Mesothelial cell of epicardium (in vitro differentiated cells): Measurements from ENCODE around the gene B3GALT2. TPM values are rescaled to one million over a fixed set of nuclear protein-coding genes. Genes with fewer than 3 reads are reported as not detected.

Experiments used
- DNase-seq, 2 experiments: peaks; one replicate each; pipeline ENCODE4 v3.0.0; 2021; ENCODE audit warnings: low spot score in 2 of 2; ENCODE audit not compliant: unreplicated experiment in 2 of 2
- H3K27ac Mint-ChIP-seq: 2 replicates; pipeline ENCODE4 v1.8.0; 2021; ENCODE audit warnings: mixed read lengths
- H3K27me3 Mint-ChIP-seq: 2 replicates; pipeline ENCODE4 v1.8.0; 2021; ENCODE audit warnings: low read depth, mixed read lengths
- H3K36me3 Mint-ChIP-seq: 2 replicates; pipeline ENCODE4 v1.8.0; 2021; ENCODE audit warnings: mixed read lengths
- H3K4me1 Mint-ChIP-seq: 2 replicates; pipeline ENCODE4 v1.8.0; 2021; ENCODE audit warnings: mixed read lengths
- H3K4me3 Mint-ChIP-seq: 2 replicates; pipeline ENCODE4 v1.8.0; 2021; ENCODE audit warnings: mild to moderate bottlenecking, moderate library complexity, mixed read lengths
- H3K9me3 Mint-ChIP-seq: 2 replicates; pipeline ENCODE4 v1.8.0; 2021; ENCODE audit warnings: mixed read lengths
- total RNA-seq: library from RNA; stranded (reverse); gene quantifications from 3 replicates; pipeline ENCODE4 v1.2.1, GENCODE V29; 2021
- TF ChIP-seq, protein P1 (sequence below): fragments of 200-600 bp; sonication (generic); IDR thresholded peaks from one replicate; pipeline ENCODE4 v1.5.0; 2021; ENCODE audit warnings: antibody characterized with exemption; ENCODE audit not compliant: unreplicated experiment

The B3GALT2 gene
- total RNA-seq, 1 donor from 2014 or later: 5.8 TPM

DNA sequence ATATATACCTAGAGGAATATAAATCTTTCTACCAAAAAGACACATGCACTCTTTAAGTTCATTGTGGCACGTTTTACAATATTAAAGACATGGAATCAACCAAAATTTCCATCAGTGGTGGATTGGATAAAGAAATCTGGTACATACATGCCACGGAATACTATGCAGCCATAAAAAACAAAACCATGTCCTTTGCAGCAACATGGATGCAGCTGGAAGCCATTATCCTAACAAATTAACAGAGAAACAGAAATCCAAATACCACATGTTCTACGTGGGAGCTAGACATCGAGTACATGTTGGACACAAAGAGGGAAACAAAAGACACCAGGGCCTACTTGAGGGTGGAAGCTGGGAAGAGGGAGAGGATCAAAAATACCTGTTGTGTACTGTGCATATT is 33.0 kb upstream of the B3GALT2 start:
- peaks cover 5% of the 10 kb centered on the region for H3K4me1 Mint-ChIP-seq
- peaks cover 20% of the 10 kb centered on the region for H3K9me3 Mint-ChIP-seq
- no peaks in the 10 kb centered on the region for H3K27me3 Mint-ChIP-seq
- no peak overlapping the region for H3K27ac Mint-ChIP-seq
- peaks cover 54% of the 10 kb centered on the region for H3K36me3 Mint-ChIP-seq
- no peak overlapping the region for H3K4me3 Mint-ChIP-seq
- DNase-seq: no peak
- TF ChIP-seq, protein P1, sequence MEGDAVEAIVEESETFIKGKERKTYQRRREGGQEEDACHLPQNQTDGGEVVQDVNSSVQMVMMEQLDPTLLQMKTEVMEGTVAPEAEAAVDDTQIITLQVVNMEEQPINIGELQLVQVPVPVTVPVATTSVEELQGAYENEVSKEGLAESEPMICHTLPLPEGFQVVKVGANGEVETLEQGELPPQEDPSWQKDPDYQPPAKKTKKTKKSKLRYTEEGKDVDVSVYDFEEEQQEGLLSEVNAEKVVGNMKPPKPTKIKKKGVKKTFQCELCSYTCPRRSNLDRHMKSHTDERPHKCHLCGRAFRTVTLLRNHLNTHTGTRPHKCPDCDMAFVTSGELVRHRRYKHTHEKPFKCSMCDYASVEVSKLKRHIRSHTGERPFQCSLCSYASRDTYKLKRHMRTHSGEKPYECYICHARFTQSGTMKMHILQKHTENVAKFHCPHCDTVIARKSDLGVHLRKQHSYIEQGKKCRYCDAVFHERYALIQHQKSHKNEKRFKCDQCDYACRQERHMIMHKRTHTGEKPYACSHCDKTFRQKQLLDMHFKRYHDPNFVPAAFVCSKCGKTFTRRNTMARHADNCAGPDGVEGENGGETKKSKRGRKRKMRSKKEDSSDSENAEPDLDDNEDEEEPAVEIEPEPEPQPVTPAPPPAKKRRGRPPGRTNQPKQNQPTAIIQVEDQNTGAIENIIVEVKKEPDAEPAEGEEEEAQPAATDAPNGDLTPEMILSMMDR: no peak

DNA sequence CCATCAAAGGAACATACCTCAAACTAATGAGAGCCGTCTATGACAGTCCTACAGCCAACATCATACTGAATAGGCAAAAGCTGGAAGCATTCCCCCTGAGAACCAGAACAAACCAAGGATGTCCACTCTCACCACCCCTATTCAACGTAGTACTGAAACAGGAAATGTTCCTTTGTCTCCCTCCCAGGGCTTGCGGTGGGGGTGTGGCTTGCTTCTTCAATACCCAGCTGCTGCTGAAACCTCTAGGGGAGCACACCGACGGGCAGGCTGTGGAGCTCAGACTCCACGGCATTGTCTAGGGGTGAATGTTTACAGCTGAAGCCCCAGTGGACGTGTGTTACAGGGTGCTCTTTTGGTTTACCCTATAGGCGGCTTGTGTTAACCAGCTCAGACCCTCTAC is 30.5 kb upstream of the B3GALT2 start:
- H3K27ac Mint-ChIP-seq: no peak overlapping the region
- H3K36me3 Mint-ChIP-seq: peaks cover 66% of the 10 kb centered on the region
- no peak overlapping the region for H3K4me3 Mint-ChIP-seq
- H3K9me3 Mint-ChIP-seq: peaks cover 24% of the 10 kb centered on the region
- no peak for DNase-seq
- TF ChIP-seq, protein P1: no peak
- H3K27me3 Mint-ChIP-seq: no peaks in the 10 kb centered on the region
- peaks cover 5% of the 10 kb centered on the region for H3K4me1 Mint-ChIP-seq

DNA sequence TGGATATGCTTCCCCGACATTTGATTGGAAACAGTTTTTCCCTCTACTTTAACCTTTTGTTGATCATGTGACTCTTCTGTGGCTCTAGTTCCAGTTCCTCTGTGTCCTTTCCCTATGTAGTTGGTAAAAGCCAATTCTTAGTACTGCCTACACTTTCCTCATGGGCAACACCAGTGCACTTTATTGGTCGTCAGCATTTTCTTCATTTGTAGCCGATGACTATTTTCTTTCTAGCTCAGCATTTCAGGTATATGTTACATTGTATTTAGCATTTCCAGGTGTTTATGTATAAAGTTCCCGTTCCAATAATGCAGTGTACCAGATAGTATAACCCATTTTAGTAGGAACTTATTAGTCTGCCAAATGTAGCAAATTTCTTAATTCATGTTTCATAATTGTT is 27.6 kb upstream of the B3GALT2 start:
- Mint-ChIP-seq H3K4me1 (no peaks in the 10 kb centered on the region), H3K27me3 (no peaks in the 10 kb centered on the region), H3K4me3 (no peak overlapping the region), H3K27ac (no peak overlapping the region), H3K9me3 (peaks cover 35% of the 10 kb centered on the region), H3K36me3 (peaks cover 77% of the 10 kb centered on the region)
- no peak for DNase-seq
- TF ChIP-seq, protein P1: no peak

DNA sequence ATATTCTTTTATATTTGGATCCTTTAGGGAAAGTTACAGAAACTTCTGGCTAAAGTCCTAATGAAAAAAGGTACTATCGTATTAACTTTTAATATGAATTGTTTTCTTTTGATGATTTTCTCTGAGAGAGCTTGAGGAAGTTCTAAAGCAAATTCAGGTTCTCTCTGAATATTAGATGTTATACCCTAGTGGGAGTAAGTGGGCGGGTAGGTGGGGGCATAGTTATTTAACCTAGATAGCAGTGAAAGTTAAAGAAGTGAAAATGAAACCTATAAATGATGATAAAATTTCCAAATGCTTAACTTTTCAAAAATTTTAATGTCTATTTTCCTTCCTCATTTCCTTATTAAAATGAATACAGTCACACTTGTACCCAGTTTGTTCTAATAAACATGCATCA is 26.2 kb upstream of the B3GALT2 start:
- Mint-ChIP-seq H3K27ac (no peak overlapping the region), H3K27me3 (no peaks in the 10 kb centered on the region), H3K36me3 (peaks cover 77% of the 10 kb centered on the region), H3K4me3 (no peak overlapping the region), H3K4me1 (no peaks in the 10 kb centered on the region), H3K9me3 (peaks cover 45% of the 10 kb centered on the region)
- TF ChIP-seq, protein P1: no peak
- no peak for DNase-seq

DNA sequence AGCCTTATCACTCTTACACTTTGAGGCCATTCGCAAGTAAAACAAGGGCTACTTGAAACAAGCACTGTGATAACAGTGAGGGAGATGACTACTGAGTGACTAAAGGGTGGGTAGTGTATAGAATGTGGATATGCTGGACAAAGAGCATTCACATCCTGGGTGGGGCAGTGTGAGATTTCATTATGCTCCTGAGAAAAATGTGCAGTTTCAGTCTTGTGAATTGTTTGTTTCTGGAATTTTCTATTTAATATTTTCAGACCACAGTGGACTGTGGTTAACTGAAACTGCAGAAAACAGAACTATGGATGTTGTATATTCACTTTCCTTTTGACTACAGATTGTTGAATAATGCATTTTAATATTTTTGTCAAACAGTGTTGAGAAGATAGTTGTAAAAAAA is 25.1 kb upstream of the B3GALT2 start:
- TF ChIP-seq, protein P1: no peak
- H3K36me3 Mint-ChIP-seq: peaks cover 79% of the 10 kb centered on the region
- H3K27ac Mint-ChIP-seq: peak overlapping the region; percentile 63

DNA sequence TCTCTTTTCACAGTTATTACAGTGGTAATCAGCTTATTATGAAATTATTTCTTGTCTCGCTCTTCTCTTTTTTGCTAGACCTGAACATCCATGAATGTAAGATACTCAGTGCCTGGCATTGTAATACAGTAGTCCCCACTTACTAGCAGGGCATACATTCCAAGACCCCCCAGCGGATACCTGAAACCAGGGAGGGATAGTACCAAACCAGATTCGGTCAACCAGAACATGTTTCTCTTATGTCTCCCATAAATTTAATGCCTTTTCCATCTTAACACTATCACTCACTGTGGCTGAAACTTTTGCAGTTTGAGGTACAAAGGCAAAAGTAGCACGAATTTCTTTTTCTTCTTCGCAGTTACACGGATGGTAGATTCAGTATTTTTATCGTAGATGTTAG is 24.6 kb upstream of the B3GALT2 start:
- H3K27ac Mint-ChIP-seq: peak overlapping the region; percentile 63
- no peaks in the 10 kb centered on the region for H3K27me3 Mint-ChIP-seq
- H3K9me3 Mint-ChIP-seq: peaks cover 57% of the 10 kb centered on the region
- no peak overlapping the region for H3K4me3 Mint-ChIP-seq
- H3K4me1 Mint-ChIP-seq: no peaks in the 10 kb centered on the region
- TF ChIP-seq, protein P1: no peak
- H3K36me3 Mint-ChIP-seq: peaks cover 79% of the 10 kb centered on the region
- DNase-seq: no peak

More for the DNA sequence above, 25.1 kb upstream of the B3GALT2 start:
- DNase-seq: no peak
- Mint-ChIP-seq H3K4me3 (no peak overlapping the region), H3K9me3 (peaks cover 56% of the 10 kb centered on the region), H3K4me1 (no peaks in the 10 kb centered on the region), H3K27me3 (no peaks in the 10 kb centered on the region)
